HG03558 (cell line): Measurements from ENCODE around the gene RPS15.
"Not testable (repeated sequence)": the region's sequence is repeated elsewhere in the genome, so short reads cannot be mapped to it uniquely, and the experiment has no call there.

ENCODE experiments used
- ATAC-seq: cut with Tn5 transposase; IDR thresholded peaks from one replicate; pipeline ENCODE4 v1.9.1; 2021; ENCODE audit warnings: moderate number of reproducible peaks; ENCODE audit not compliant: unreplicated experiment; ENCODE audit errors: extremely low read depth

The RPS15 gene

DNA sequence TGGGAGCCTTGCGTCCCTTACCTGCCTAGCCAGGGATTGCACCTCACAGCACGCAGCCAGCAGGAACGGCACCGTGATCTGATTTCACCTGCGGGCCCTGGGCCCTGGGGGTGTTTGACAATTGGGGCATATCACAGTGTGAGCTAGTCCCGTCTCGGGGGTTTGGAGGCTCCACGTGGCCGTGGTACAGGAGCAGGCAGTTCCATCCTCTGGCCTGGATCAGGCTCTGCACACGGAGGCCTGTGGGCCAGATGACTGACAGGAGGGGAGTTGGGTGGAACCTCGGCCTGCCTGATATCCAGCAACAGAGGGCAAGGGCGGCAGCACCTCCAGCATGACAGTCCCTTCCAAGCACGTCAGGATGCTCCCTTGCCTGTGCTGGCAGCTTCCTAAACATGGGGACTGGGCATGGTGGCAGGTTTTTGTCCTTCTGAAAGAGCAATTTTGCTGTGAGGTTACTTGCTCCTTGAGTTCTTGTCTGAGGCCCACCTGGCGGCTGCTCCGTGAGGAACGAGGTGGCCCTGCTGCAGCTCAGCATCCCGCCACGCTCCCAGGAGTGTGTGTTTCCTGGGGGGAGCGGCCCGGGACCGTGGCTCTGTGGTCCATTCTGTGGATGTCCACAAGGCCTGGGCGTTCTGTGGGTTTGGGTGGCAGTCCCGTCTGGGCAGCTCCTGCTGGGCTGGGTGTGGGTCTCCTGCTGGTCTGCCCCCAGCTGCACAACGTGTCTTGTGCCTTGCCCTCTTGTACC, 6.3 kb upstream of the RPS15 start:
- no peak for ATAC-seq

DNA sequence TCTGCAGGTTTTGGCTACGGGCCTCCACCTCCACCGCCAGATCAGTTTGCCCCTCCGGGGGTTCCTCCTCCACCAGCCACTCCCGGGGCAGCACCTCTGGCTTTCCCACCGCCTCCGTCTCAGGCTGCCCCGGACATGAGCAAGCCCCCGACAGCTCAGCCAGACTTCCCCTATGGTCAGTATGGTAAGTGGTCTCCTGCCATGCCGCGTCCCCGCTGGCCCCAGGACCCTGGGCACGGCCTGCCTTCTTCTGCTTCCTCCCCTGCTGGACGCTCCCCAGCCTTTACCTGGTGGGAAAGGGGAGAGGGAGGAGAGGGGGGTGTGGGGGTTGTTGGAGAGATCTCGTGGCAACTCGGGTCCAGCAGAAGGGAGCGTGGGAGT, 5.7 kb upstream of the RPS15 start:
- no peak for ATAC-seq

DNA sequence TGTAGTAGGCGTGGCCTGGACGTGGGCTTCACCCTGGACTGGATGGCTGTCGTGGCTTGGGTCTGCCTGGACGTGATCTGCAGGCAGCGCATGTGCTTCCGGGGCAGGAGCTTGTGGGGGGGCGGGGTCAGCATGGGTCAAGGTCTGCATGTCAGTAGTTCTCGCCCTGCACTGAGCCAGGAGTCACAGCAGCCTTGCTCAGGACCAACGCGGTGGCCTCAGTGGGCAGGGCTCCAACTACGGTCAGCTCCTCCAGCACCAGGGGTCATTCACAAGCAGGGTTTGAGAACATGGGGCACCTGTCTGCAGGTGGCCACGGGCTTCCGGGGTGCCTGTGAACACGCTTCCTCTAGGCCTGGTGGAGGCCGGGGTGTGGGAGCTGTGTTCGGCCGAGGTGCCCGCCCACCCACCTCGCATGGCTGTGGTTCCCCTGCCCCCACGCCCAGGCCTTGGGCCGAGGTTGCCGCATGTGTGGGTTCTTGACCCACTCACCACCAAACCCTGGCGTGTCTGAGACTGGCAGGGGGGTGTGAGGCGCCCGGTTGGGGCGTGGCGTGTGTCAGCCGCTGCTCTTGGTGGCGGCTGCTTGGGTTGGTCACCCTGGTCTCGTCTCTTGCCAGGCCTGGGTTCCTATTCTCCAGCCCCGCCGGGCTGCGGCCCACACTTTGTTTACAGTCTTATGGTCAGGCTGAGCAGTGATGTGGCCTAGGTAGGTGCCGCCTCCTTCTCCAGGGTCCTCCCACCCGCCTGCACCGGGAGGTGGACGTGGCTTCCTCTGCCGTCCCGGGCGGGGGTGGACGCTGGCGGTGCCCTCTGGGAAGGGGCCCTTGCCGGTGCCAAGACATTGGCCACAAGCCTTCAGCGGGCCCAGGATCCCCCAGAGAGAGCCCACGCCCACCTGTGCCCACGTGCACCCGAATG, 4.8 kb upstream of the RPS15 start:
- ATAC-seq: no peak

DNA sequence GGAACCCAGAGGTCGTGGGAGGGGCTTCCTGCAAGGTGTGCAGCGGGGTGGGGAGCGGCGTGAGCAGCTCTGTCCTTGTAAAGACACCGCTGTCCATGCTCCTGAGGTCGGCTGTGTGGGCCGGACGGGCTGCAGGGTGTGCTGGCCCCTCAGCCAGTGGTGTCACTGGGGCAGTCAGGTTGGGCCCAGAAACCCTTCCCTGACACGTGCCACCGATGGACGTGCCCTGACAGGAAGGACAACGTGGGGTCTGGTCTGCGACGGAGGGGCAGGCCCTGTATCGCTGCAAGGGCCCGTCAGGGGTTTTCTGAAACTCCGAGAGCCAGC, 4.2 kb upstream of the RPS15 start:
- no peak for ATAC-seq

DNA sequence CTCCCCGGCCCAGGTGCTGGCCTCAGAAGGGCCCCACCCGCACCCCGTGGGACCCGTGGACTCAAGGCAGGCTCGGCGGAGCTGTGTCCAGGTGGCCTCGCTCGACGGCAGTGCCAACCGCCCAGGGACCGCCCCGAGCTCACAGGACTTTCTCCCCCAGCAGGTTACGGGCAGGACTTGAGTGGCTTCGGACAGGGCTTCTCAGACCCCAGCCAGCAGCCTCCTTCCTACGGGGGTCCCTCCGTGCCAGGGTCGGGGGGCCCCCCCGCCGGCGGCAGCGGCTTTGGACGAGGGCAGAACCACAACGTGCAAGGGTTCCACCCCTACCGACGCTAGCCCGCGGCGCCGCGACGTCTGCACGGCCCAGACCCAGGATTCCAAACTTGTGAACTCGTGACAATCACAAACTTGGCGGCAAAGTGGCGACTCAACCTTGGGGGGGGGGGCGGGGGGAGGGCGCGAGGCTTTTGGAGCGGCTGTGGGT, 3.6 kb upstream of the RPS15 start:
- ATAC-seq: no peak

DNA sequence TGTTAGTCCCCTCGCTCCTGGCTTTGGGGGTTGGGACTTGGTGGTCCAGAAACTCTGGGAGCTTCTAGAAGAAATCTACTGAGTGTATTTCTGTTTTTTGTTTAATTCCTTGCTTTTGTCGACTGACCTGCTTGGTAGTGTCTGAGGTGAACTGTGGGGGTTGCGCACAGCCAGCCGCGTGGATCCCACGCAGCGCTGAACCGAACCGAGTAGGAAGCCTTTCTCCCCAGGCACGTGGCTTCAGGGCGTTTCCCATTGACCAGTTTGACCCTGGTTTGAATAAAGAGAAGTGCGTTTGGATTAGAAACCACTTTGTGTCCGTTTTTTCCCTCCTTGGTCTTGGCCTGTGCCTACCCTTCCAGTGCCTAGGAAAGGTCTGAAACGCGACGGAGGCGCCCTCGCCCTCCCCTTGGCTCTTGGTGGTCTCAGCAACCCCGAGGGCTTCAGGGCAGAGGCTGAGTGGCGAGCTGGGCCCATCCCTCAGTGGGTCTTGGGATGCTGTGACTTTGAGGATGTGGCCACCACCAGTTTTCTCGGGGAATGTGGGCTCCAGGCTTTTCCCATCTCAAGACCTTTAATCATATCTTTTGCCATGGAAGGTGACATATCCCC, 2.7 kb upstream of the RPS15 start:
- ATAC-seq: no peak

DNA sequence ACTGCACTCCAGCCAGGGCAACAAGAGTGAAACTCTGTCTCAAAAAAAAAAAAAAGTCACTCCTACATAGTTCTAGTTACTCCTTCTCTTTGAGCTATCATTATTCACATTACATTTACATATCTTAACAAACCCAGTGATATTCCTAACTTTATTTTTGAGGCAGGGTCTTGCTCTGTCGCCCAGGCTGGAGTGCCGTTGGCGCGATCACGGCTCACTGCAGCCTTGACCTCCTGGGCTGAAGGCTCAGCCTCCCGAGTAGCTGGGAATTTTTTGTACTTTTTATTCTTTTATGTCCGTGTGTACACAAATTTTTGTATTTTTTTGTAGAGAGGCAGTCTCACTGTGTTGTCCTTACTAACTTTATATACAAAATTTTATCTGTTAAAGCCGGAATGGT, 587 bp upstream of the RPS15 start:
- ATAC-seq: no peak

DNA sequence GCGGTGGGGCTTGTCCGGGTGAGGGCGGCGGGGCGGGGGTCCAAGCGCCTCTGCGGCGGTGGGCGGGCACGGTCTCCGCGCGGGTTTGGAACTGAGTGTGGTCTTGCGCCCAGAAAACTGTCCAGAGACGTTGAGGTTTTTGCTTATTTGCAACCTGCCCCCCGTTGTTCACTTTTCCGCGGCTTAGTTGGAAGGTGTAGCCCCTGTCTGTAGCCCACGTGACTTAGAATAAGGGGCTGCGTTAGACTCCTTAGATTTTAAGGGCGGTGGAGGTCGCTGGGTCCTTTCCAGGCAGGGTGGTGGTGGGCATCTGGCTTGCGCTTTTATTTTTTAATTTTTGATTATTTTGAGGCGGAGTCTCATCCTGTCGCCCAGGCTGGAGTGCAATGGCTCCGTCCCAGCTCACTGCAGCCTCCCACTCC, 748 bp downstream of the RPS15 start:
- ATAC-seq: no peak

DNA sequence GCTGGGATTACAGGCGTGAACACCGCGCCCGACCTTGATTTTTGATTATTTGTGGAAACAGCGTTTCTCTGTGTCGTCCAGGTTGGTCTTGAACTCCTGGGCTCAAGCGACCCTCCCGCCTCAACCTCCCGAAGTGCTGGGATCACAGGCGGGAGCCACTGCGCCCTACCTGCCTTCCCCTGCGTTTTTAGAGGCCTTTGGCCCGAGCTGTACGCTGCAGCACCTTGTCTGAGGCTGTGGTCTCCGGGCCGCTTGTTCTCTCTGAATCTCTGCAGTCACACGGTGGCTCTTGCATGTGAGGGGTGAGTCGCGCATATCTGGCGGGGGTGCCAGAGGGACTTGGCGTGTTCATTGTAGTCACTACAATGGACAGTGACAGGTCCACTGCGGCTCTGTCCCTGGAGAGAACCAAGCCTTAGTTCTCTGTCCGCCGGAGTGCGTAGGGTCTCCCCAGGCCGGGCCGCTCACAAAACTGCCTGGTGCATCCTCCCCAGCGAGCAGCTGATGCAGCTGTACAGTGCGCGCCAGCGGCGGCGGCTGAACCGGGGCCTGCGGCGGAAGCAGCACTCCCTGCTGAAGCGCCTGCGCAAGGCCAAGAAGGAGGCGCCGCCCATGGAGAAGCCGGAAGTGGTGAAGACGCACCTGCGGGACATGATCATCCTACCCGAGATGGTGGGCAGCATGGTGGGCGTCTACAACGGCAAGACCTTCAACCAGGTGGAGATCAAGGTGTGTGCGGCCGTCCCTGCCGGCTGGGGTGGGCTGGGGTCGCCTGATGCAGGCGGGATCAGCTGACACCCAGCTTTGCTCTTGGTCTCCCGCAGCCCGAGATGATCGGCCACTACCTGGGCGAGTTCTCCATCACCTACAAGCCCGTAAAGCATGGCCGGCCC, 1.6 kb downstream of the RPS15 start:
- not testable (repeated sequence) for ATAC-seq

DNA sequence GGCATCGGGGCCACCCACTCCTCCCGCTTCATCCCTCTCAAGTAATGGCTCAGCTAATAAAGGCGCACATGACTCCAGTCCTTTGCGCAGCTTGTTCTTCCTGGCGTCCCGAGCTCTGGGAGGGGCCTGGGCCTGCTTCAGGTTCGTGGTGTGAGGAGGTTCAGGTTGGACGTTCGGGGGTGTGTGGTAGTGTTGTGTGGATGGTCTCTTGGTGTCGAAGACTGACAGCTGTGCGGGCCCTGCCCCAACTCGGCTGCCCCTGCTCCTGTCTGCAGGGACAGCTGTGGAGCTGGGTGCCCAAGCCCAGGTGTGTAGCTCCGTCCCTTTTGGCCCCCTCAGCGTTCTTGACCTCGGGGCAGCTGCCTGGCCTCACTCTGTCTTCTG, 2.2 kb downstream of the RPS15 start:
- no peak for ATAC-seq

DNA sequence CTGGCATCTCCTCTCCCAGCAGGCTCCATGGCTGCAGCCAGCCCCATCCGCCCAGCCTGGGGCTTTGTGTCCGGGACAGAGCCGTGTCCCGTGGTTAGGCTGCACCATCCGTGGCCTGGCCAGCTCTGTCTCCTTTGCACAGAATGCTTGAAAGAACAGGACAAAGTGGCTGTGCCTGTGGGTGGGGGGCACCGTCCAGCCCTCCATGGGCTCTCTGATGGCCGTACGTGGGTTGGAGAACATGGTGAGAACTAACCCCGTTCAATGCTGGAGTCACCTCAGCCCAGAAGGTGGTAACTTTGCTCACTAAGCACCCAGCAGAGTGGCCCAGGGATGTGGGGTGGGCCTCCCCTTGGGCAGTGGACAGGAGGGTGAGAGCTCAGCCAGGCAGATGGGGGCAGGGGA, 2.8 kb downstream of the RPS15 start:
- no peak for ATAC-seq

DNA sequence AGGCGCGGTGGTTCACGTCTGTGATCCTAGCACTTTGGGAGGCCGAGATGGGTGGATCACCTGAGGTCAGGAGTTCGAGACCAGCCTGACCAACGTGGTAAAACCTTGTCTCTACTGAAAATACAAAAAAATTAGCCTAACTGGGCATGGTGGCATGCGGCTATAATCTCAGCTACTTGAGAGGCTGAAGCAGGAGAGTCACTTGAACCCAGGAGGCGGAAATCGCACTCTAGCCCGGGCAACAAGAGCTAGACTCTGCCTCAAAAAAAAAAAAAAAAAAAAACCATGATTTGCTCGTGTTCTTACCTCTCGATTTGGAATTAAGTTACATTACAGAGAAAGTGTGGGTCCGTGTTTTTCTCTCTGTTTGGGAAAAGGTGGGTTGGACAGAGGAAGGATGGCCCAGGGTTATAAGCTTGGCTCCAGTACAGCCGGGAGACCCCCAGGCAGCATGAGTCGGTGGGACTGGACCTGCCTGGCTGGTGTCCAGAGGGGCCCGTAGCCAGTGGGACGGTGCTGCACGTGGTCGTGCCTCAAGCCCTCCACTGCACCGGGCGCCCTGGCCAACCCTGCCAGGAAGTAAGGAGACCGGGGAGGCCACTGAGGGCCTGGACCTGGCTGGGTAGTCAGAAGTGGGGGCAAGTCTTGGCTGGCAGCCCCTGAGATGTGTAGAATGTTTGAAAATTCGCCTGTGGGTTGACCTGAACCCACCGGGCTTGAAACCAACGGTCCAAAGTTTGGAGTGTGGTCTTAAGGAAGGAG, 3.7 kb downstream of the RPS15 start:
- no peak for ATAC-seq

DNA sequence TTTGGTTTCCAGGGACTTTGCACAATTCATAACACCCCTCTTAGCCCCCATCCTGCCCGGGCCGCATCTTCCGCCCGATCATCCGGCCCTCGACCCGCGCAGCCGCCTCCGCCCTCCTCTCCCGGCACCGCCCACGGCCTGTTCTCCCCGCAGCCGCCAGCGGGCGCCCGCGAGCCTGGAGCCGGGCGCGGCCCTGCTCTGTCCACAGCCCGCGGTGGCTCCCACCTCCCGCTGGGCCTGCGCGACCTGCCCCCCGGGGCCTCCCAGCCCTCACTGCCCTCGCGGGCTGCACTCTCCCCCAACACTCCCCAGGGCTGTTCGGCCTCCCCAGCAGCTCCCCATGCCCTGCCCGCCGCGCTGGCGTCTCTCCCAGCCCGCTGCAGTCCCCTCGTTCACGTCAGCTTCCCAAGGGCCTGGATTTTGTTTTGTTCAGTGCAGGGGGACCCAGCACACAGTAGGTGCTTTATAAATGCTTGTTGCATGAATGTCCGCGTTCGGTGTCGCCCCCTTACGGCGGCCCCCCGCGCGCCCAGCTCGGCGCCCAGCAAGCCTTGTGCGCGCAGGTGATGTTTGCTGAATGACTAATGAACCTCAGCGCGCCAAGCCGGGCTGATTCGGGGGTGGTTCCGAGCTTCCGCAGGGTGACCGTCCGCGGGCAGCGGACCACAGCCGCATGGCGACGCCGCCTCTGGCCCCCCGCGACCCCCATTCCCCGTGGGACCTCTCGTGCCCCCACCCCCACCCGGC, 7.2 kb downstream of the RPS15 start:
- ATAC-seq: no peak

DNA sequence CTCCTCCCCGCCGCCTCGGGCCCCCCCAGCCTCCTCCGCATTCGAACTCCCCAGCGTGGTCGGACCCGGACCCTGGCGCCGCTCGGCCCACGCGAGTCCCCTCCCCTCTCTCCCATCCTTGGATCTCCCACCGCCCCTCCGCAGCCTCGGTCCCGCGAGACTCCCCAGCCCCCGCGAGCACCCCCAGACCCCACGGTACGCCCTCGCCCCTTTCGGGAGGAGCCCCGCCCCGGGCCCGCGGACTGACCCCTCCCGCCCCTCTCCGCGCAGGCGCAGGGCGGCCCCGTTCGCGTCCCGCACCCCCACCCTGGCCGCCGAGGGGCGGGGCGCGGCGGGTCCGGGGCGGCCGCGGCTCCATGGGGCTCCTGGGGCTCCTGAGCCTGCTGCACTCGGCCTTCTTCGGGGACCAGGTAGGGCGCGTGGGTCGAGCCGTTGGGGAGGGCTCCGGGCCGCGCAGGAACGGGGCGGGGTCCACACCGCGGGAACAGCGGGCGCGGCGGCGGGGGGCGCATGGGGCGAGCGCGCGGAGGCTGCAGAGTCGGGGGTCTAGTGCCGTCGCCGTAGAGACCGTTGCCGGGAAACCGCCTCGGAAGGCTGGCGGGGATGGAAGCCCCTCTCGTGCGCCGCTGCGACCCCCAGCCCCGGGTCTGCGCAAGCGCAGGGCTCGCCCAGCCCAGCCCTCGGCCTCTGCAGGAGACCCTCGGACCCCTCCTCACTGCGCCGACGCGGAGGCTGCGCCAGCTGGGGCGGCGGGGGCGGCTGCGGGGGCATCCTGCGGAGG, 7.9 kb downstream of the RPS15 start:
- no peak for ATAC-seq

DNA sequence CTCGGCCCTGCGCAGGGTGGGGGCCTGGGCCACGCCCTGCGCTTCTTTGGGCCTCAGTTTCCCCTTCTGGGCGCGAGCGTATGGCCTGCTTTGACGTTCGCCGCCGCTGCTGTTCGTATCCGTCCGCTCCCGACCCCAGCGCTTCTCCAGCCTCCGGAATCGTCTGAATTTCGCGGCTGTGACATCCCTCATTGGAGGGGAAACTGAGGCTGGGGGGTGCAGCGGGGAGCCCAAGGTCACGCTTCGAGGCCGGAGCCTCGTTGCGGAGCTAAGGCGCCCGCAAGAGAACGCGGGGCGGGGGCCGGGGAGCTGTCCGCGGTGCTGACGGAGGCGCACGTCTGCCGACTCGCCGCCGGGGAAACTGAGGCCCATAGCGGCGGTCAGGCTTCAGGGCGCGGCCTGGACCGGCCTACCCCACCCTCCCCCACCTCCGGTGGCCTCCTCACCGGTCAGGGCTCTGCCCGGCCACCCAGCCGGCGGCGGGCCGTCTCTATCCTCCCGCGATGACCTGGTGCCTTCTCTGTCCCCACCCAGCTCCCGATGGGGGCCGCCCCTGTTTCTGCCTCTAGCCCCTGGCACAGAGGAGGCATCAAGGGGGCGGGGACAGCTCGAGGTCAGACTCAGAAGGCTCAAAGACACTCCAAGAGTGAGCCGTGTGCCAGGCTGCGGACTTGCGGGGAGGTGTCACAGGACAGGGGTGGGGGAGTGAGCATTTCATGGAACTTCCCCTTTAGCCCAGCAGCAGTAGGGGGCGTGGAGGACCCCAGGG, 8.7 kb downstream of the RPS15 start:
- no peak for ATAC-seq

DNA sequence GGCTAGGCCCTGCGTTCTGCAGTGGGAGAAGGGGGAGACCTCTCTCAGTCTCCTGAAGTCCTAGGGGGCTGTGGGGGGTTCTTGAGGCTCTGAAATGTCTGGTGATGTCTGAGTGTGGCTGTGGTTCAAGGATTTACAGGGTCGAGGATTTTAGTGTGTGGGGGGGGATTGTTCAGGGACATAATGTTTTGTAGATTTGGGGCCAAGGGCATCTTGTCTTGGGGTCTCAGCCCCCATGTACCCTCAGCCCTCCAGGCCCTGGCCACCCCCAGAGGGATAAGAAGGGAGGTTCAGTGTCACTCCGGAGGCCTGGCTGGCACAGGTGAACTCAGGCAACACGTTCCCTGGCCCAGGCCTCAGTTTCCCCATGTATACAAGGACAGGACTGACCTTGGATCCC, 9.3 kb downstream of the RPS15 start:
- ATAC-seq: no peak

DNA sequence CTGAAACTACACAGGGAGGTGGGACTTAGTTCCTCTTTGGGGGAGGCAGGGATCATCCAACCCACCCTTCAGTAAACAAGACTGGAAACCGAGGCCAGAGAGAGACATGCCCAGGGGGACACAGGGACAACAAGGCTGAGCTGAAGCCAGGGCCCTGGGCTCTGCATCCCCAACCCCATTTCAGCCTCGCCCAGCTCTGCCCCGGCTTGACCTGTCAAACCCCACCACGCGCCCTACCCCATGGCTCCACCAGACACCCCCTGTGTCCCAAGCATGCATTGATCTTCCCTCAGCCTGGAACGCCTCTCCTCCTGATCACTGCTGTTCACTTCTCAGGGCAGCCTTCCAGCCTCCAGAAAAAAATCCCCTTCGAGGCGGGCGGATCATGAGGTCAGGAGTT, 9.7 kb downstream of the RPS15 start:
- ATAC-seq: no peak
